B cell (primary cell): ENCODE measurements around the gene CROCC. TPM values are rescaled to one million over a fixed set of nuclear protein-coding genes. Genes with fewer than 3 reads are reported as not detected.

Source experiments
- polyA plus RNA-seq: library from polyadenylated mRNA; depleted of rRNA; stranded (reverse); fragments of >200 nt; gene quantifications from 2 replicates; pipeline ENCODE4 v1.2.3, GENCODE V29; 2012
- small RNA-seq: library from RNA; depleted of rRNA; stranded (forward); fragments of <200 nt; gene quantifications from one replicate; pipeline ENCODE3, GENCODE V24; 2012; ENCODE audit warnings: low replicate concordance, low read depth; ENCODE audit not compliant: insufficient read length
- total RNA-seq, 2 donors: library from RNA; stranded (reverse); fragments of 120-200 nt in 1 of 2; gene quantifications; 1 replicate in 1 of 2; 2 replicates in 1 of 2; pipeline versions ENCODE4 v1.2.3 to v1.2.4, GENCODE V29; 2013 to 2022

The CROCC gene
- total and polyA plus RNA-seq, 2 donors (not counting 1 experiment from before 2014, with no cell fraction given) = 66.2 to 120 TPM

Small RNA genes within 50 kb of the gene (small RNA-seq; reads per million reads assigned to genes)
- gene RNU1-2 = not detected
- gene RNU1-5P = not detected

Other genes starting within 250 kb of the CROCC start
- gene RNU1-4, start 181.4 kb upstream of the CROCC start, total RNA-seq = 4,377 and 4,541 TPM in 2 replicates
- not detected in 2 replicates for gene RNU1-4, start 181.4 kb upstream of the CROCC start, polyA plus RNA-seq
- 4,377 and 4,541 TPM in 2 replicates for gene RNU1-2, start 26.0 kb upstream of the CROCC start, total RNA-seq
- gene RNU1-2, start 26.0 kb upstream of the CROCC start, polyA plus RNA-seq = not detected in 2 replicates
- not detected in 2 replicates for gene MFAP2, start 58.7 kb downstream of the CROCC start, total RNA-seq
- gene MFAP2, start 58.7 kb downstream of the CROCC start, polyA plus RNA-seq = not detected in 2 replicates
- 39.4 and 41.6 TPM in 2 replicates for gene ATP13A2, start 90.0 kb downstream of the CROCC start, total RNA-seq
- gene ATP13A2, start 90.0 kb downstream of the CROCC start, polyA plus RNA-seq = 40.1 and 51.8 TPM in 2 replicates
- gene SDHB, start 132.1 kb downstream of the CROCC start, total RNA-seq = 57.7 and 58.0 TPM in 2 replicates
- 59.0 and 61.0 TPM in 2 replicates for gene SDHB, start 132.1 kb downstream of the CROCC start, polyA plus RNA-seq
- 14.2 and 15.2 TPM in 2 replicates for gene PADI2, start 197.5 kb downstream of the CROCC start, total RNA-seq
- gene PADI2, start 197.5 kb downstream of the CROCC start, polyA plus RNA-seq = 0.25 and 0.27 TPM in 2 replicates